ENCODE measurements around the gene RNASET2. TPM values are rescaled to one million over a fixed set of nuclear protein-coding genes. Genes with fewer than 3 reads are reported as not detected.
A peak's percentile ranks its signal among the peaks of the same experiment; 100 is the strongest.
"Not testable (repeated sequence)": the region's sequence is repeated elsewhere in the genome, so short reads cannot be mapped to it uniquely, and the experiment has no call there.

The RNASET2 gene
- total RNA-seq, 1 donor from 2014 or later = 16.4 TPM

- no peak for ATAC-seq
- intact Hi-C loops (cut with DNase I) = loop anchor here (10.0 kb wide), 1 partner anchor 327 kb away; the partner anchor contains the start of gene RPS6KA2
- no peak for DNase-seq (ENCODE audit: missing footprints)
These were observed 4.2 kb downstream of the RNASET2 start for GRCh38 chr6:166952121-166952520.

- intact Hi-C loops (cut with DNase I) = loop anchor here (10.0 kb wide), 1 partner anchor 327 kb away; the partner anchor contains the start of gene RPS6KA2
- DNase-seq (ENCODE audit: missing footprints) (no peak), ATAC-seq (no peak)
These were observed 4.7 kb downstream of the RNASET2 start for GRCh38 chr6:166951670-166952060.

DNA sequence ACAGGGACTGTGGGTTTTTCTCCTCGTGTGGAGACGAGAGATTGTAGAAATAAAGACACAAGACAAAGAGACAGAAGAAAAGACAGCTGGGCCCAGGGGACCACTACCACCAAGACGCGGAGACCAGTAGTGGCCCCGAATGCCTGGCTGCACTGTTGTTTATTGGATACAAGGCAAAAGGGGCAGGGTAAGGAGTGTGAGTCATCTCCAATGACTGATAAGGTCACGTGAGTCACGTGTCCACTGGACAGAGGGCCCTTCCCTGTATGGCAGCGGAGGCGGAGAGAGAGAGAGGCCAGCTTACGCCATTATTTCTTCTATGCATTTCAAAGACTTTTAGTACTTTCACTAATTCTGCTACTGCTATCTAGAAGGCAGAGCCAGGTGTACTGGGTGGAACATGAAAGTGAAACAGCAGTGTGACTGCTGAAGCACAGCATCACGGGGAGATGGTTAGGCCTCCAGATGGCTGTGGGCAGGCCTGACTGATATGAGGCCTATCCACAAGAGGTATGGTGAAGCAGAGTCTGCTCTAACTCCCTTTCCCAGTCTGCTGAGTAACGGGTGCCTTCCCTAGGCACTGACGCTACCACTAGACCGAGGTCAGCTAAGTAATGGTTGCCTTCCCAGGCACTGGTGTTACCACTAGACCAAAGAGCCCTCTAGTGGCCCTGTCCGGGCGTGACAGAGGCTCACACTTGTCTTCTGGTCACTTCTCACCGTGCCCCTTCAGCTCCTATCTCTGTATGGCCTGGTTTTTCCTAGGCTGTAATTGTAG is 5.3 kb downstream of the RNASET2 start:
- intact Hi-C loops (cut with DNase I) = loop anchor here (10.0 kb wide), 1 partner anchor 326 kb away; the partner anchor contains the start of gene RPS6KA2
- peak; percentile 82 for DNase-seq (ENCODE audit: missing footprints)

DNA sequence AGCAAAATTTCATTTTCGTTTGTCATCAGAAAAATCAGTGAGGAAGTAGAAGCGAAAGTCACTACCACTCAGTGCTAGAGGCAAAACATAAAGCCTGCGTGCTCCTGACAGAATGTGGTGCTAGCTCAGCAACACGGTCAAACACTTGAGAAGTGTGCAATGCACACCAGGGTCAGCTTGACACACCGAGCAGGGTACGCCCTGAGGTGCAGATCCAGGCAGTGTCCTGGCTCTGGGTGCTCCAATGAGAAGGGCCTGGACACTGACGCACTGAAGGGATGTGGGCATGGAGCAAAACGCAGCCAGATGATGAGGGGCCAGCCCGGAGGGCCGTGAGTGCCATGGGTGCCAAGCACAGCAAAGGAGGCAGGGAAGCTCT is 5.9 kb downstream of the RNASET2 start:
- peak; percentile 52 for ATAC-seq
- no peak for DNase-seq (ENCODE audit: missing footprints)
- intact Hi-C loops (cut with DNase I) = loop anchor here (10.0 kb wide), 1 partner anchor 326 kb away; the partner anchor contains the start of gene RPS6KA2

More for the DNA sequence above, 5.3 kb downstream of the RNASET2 start:
- peak; percentile 26 for ATAC-seq

DNA sequence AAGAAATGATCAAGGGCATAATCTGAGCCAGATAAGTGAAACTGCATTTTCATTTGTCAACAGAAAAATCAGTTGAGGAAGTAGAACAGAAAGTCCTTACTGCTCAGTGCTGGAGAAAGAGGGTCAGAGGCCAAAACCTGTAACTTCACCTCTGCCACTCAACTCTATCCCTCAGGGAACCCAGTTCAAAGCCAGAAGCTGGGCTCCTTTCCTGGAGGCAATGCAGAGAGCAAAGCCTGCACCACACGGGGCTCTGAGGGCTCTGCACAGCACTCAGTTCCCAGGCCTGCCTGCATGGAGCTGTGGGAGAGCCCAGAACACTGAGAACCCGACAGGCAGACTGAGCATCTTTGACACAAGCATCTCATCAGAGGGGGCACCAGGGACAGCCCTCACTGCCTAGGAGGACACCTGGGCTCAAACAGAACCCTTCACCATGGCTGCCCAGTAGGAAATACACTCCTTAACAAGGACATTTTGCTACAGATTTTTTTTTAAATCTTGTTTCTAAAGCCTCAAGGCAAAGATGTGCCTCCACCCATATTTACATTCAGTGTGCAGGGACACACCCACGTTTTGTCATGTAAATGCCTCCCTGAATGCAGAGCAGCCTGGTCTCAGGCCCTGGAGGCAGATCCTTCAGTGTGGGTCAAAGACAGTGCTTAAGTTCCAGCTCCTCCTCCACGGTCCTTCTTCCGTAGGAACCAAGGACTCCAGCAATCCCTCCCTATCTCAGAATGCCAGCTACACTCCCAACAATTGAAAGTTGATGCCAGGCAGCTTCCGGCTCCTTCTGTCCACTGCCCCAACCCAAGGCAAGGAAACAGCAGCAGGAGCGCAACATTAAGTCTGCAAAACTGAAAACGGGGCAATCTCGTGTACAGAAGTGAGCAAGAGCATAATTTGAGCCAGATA is 6.6 kb downstream of the RNASET2 start:
- DNase-seq (ENCODE audit: missing footprints) = peak; percentile 64
- no peak for ATAC-seq
- intact Hi-C loops (cut with DNase I) = loop anchor here (10.0 kb wide), 1 partner anchor 325 kb away; the partner anchor contains the start of gene RPS6KA2

DNA sequence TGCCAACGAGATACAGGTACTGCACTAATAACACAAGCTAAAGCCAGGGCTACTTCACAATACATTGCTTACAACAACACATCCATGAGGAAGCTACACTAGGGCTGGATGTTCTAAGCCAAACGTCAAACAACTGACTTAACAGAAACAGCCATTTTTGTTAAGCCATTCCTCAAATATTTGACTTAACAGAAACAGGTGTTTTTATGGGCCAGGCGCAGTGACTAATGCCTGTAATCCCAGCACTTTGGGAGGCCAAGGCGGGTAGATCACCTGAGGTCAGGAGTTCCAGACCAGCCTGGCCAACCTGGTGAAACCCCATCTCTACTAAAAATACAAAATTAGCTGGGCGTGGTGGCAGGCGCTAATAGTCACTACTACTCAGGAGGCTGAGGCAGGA is 7.6 kb downstream of the RNASET2 start:
- intact Hi-C loops (cut with DNase I); DNase-seq (ENCODE audit: missing footprints); ATAC-seq: not testable (repeated sequence)

- ATAC-seq = no peak
- no peak for DNase-seq (ENCODE audit: missing footprints)
- intact Hi-C loops (cut with DNase I) = no loop called here
These were observed 9.1 kb downstream of the RNASET2 start for GRCh38 chr6:166947251-166947650.

DNA sequence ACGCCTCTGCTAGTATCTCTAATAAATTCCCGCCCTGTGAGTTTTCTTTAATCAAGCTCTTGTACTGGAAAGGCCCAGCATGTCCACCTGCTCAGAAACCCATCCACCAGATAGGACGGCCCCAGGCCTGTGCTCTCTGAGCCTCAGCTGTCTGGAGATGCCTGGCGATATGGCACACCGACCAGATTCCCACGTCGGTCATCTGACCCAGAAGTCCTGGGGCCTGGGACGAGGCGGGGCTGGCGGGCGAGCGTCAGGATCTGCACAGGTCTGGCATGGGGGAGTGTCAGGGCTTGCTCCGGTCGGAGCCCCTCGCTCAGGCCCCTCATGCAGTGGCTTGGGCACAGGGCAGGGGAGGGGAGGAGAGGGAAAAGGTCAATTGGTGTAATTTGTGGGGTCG is 10.2 kb downstream of the RNASET2 start:
- intact Hi-C loops (cut with DNase I) = no loop called here
- DNase-seq (ENCODE audit: missing footprints) (no peak), ATAC-seq (no peak)

- intact Hi-C loops (cut with DNase I) = no loop called here
- DNase-seq (ENCODE audit: missing footprints) (no peak), ATAC-seq (no peak)
These were observed 11.6 kb downstream of the RNASET2 start for GRCh38 chr6:166944666-166945256.

GRCh38 chr6:166942393-166943168 is 13.8 kb downstream of the RNASET2 start:
- ATAC-seq (no peak), DNase-seq (ENCODE audit: missing footprints) (no peak)
- intact Hi-C loops (cut with DNase I) = no loop called here

DNA sequence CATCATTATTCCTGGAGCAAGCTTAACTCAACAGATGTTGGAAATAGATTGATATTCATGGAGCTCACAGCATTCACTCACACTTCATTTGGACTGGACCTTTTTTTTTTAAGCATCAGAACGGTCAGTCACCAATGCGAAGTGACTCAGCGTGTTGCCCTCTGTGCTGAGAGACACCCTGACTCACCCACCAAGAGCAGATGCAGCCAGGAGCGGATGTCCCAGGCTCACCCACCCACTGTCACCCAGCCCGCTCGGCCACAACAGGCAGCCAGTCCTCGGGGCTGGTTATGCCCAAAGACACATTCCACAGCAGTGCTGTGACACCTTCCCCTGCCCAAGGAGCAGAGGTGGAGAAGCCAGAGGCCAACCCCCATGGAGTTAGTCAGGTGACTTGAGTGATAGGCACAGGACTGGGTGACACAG is 15.7 kb downstream of the RNASET2 start:
- intact Hi-C loops (cut with DNase I) = no loop called here
- ATAC-seq (no peak), DNase-seq (ENCODE audit: missing footprints) (no peak)

DNA sequence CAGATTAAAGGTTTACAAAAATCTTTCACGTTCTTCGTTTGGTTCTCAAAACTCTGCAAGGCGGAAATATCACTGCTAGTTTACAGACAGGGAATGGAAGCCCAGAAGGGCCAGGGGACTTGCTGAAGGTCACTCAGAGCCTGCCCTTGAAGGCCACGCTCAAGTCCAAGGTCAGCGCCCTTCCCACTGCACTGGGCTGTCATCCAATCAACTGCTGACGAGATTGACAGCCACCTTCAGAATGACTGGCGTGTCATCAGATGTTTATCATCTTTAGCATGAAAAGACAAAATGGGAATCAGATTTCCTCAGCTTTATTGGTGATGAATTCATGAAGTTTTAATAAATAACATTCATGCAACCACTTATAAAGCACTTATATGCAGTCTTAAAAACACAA is 16.5 kb downstream of the RNASET2 start:
- ATAC-seq (no peak), DNase-seq (ENCODE audit: missing footprints) (no peak)
- intact Hi-C loops (cut with DNase I) = no loop called here

GRCh38 chr6:166939345-166939744 is 17.0 kb downstream of the RNASET2 start:
- DNase-seq (ENCODE audit: missing footprints) (no peak), ATAC-seq (no peak)
- intact Hi-C loops (cut with DNase I) = no loop called here

DNA sequence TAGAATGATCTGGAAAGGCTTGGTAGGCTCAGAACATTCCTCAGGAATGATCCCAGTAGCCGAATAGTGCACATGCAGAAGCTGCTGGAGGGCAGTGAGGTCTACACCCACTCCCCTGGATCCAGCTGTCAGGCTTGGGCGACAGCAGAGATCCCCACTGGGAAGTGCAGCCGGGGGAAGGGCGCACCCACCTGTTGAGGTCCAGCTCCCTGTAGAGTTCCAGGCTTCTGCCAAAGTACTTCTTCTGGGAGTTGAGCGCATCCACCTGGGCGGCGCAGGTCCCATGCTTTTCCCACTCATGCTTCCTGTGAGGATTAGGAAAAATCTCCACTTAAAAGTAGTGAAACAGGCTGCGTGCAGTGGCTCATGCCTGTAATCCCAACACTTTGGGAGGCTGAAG is 17.6 kb downstream of the RNASET2 start:
- no peak for ATAC-seq
- intact Hi-C loops (cut with DNase I) = no loop called here
- no peak for DNase-seq (ENCODE audit: missing footprints)

DNA sequence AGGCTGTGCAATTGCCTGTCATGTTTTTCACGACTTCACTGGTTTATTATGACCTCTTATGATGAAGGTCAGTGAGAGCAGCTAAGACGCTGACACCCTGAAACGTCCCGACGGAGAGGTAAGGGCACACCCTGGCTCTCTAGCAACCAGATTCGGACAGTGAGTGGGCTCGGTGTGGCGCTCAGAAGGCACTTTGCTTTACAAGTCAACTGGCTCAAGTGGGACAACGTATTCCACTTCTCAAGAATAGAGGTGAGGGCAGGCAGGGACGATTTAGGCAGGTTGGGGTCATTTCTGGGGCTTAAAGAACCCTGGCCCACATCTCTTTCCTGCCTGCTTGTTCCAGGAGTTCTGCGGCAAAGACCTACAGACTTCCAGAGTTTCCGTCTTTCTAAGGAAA is 18.2 kb downstream of the RNASET2 start:
- intact Hi-C loops (cut with DNase I) = no loop called here
- DNase-seq (ENCODE audit: missing footprints) = no peak
- ATAC-seq = no peak

DNA sequence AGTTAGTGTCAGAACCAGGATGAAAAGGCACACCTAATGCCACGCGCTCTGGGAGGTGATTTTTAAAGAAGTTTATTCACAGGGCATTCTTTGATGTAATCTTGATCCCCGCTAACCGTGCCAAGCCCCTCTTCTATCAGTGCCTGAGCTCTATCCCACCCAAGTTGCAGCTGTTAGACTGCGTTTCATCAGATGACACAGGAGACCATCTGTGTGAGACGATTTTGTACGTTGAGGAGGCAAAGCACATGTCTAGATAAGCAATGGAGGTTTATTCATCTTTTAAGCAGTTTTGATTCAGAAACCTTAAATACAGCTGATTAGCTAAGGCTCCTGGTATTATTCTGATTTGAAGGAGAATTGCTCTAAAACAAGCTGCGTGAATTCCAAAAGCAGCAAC is 18.6 kb downstream of the RNASET2 start:
- ATAC-seq = no peak
- DNase-seq (ENCODE audit: missing footprints) = no peak
- intact Hi-C loops (cut with DNase I) = no loop called here

- ATAC-seq (no peak), DNase-seq (ENCODE audit: missing footprints) (no peak)
- intact Hi-C loops (cut with DNase I) = no loop called here
These were observed 20.1 kb downstream of the RNASET2 start for GRCh38 chr6:166936079-166936787.

GRCh38 chr6:166935353-166935752 is 21.0 kb downstream of the RNASET2 start:
- no peak for ATAC-seq
- intact Hi-C loops (cut with DNase I) = no loop called here
- no peak for DNase-seq (ENCODE audit: missing footprints)

All from Right ventricle myocardium inferior (tissue), 1 donor.